ENCODE measurements around the gene MYRFL.

MYRFL gene

DNA sequence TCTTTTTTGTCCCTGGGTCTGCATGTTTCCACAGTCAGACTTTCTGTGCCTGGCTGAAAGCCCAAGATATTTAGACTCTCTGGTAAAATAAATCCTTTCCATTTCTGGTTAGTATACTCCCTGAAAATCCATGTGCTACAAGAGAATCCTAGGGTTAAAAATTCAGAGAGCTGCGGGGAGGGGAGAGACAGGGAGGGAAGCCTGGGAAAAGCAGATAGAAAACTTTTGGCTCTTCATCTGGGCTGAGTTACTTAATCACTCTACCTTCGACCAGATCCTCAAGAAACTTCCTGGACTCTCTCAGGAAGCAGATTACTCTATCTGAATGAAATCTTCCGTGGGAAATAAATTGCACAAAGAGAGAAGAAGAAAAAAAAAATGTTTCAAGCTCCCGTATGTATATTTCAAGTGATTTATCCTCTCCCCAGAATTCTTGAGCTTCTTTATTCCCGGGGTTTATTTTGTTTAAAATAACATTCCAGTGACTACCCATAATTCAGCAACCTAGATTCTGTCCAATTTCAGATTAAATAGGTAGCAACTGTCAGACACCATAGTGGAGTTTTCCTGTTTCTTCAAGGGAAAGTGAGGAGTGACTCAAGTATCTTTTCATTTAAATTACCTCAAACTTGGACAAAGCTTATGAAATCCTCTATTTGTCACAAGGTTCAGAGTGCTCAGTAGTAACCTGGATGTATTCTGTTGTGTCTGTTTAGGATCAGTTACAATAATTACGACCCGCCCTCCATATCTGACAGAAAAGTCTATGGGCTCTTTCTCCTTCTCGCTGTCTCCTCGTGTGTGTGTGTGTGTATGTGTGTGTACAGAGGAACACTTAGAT is 163.7 kb downstream of the MYRFL start:
- TF ChIP-seq GATA2 (IDR thresholded peaks at IDR 0.05; ENCODE audit: low read depth, low read length) (no peak), GATA3 (IDR thresholded peaks at IDR 0.05; ENCODE audit: low read depth, low read length) (no peak)

DNA sequence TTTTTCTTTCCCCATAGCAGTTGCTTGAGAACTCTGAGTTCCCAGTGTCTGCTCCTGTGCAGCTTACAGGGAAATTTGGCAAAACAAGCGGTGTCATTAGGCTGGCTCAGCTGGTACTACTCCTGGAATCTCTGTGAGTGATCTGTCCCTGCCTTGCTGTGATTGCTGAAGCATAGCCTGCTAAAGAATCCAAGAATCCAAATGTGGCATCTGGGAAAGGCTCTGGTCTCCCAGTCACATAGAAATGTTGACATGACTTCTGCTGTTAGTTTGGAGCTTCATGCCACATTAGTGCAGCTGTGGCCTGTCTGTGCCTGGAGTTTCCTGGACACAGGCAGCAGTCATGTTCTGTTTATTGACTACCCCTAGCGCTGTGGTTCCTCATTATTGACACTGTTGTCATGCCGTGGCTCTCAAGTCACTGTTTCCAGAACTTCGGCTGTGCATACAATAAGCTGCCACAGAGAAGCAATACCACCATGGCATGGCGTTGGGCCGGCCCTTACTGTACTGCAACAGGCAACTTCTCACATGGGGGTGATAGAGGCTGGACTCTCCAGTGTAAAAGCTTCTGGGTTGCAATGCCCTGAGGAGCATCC is 166.8 kb downstream of the MYRFL start:
- TF ChIP-seq GATA3 (IDR thresholded peaks at IDR 0.05; ENCODE audit: low read depth, low read length) (no peak), GATA2 (IDR thresholded peaks at IDR 0.05; ENCODE audit: low read depth, low read length) (peak; percentile 49; the same call in 1 of the 2 replicates)

DNA sequence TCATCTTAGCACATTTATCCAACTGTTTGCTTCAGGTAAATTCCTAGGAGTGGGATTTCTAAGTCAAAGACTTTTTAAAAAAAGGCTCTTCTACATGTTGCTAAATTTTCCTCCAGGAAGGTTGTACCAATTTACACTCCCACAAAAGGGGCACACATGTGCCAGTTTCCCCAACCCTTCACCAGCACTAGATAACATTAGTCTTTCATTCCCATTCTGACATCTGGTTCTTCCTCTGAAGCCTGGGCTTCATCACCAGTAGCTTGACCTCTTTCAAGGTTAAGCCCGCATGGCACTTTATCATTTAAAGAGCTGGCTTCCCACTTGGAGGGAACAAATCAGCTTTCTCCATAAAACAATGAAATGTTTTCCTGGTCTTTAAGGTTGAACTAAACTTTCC is 168.4 kb downstream of the MYRFL start:
- no peak for TF ChIP-seq GATA2 (IDR thresholded peaks at IDR 0.05; ENCODE audit: low read depth, low read length)
- TF ChIP-seq GATA3 (IDR thresholded peaks at IDR 0.05; ENCODE audit: low read depth, low read length), result no peak

DNA sequence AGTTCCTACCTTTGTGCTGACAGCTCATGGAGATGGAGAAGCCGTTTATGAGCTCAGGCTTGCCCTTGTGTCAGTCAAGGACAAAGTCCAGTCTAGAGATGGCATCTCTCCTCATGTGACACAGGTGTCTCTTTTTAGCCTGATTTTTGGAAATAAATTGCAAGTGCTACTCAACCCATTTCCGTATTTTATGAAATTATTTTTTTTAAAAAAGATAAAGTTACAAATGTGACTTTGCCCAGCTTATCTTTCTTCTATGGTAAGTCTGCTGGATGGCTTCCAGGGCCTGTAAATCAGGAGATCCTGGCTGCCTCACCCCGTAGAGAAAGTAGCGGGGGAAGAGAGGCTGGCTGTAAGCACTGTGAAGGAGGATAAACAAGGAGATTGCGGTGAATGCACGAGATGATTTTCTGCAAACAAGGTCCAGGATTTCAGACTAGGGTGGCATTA is 169.7 kb downstream of the MYRFL start:
- TF ChIP-seq GATA2 (IDR thresholded peaks at IDR 0.05; ENCODE audit: low read depth, low read length), result no peak; the same call in 1 of the 2 replicates
- no peak for TF ChIP-seq GATA3 (IDR thresholded peaks at IDR 0.05; ENCODE audit: low read depth, low read length)

DNA sequence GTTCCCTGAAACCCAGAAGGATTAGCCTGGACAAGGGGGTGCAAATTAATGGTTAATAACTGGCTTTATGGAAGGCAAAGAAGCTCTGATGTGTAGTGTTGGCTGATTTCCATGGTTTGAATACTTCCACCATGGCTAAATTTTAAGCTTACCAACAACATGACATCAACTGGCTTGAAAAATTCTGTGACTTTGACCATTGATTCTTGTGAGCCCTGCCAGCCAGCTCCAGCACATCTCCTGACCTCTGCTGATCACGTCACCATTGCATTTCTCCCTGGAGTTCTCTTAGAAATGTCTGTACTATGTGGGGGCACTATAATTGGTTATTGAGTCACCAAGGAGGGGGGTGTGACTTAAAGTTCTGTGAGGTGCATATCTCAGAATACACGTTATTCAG is 171.2 kb downstream of the MYRFL start:
- TF ChIP-seq GATA2 (IDR thresholded peaks at IDR 0.05; ENCODE audit: low read depth, low read length), result no peak

DNA sequence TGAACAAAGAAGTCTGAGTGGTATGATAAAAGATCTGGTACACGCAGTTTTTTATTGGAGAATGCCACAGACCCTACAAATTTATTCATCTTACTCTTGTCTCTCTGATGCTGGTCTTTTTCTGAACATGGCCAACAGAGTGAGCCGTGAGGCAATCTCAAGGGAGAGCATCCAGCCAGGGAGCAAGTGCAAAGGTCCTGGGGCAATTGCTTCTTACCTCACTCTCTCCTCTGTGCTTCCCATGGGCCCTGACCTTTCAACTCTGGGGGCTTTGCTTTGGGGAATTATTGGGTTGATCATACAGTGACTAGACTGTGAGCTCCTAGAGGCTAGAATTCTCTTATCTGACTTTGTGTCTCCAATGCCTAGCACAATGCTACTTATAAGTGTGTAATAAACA is 171.7 kb downstream of the MYRFL start:
- TF ChIP-seq GATA3 (IDR thresholded peaks at IDR 0.05; ENCODE audit: low read depth, low read length) (no peak), GATA2 (IDR thresholded peaks at IDR 0.05; ENCODE audit: low read depth, low read length) (no peak)

DNA sequence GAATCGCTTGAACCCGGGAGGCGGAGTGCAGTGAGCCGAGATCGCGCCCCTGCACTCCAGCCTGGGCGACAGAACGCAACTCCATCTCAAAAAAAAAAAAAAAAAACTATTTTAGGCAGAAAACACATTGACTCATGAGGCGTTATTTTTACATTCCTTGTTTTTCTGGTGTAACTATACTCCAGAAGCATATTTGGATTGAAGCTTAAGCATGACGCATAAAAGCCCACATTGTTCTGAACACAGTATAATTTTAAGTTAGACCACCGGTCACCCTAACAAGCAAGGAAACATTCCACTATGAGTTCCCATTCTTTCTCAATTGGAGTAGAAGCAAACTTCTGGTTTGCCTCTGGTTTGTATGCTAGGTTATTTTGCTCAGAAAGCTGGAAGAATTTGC is 173.0 kb downstream of the MYRFL start:
- no peak for TF ChIP-seq GATA2 (IDR thresholded peaks at IDR 0.05; ENCODE audit: low read depth, low read length)
- no peak for TF ChIP-seq GATA3 (IDR thresholded peaks at IDR 0.05; ENCODE audit: low read depth, low read length)

DNA sequence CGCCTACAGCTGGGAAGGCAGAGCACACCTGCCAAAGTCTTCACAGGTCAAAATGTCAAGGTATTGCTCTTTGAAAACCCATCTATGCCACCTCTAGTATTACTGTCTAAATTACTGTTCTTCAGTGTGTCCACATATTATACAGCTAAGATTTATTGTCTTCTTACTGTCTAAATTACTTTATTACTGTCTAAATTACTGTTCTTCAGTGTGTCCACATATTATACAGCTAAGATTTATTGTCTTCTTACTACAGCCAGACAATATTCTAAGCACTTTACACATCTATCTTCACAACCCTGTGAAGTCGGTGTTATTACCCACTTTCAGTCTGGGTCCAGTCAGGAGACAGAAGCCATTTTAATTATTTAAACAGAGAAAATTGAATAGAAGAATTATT is 173.9 kb downstream of the MYRFL start:
- TF ChIP-seq GATA3 (IDR thresholded peaks at IDR 0.05; ENCODE audit: low read depth, low read length) (no peak), GATA2 (IDR thresholded peaks at IDR 0.05; ENCODE audit: low read depth, low read length) (no peak)

DNA sequence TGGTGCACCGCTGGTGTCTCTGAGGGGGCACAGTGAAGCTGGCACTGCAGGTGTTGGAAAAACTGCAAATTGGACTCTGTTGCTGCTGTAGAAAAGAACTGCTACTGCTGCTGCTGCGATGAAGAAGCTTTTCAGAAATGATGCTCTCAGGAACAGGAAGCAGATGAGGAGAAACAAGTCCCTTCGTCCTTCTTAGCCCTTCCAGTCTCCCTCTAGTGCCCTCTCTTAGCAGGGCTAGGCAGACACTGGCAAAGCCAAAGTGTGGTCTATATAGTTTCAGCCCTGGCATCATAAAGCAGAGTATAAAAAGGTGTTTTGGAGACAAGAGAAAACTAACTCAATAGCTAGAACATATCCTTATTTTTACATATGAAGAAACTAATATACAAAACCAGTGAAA is 174.5 kb downstream of the MYRFL start:
- no peak for TF ChIP-seq GATA3 (IDR thresholded peaks at IDR 0.05; ENCODE audit: low read depth, low read length)
- TF ChIP-seq GATA2 (IDR thresholded peaks at IDR 0.05; ENCODE audit: low read depth, low read length), result no peak

DNA sequence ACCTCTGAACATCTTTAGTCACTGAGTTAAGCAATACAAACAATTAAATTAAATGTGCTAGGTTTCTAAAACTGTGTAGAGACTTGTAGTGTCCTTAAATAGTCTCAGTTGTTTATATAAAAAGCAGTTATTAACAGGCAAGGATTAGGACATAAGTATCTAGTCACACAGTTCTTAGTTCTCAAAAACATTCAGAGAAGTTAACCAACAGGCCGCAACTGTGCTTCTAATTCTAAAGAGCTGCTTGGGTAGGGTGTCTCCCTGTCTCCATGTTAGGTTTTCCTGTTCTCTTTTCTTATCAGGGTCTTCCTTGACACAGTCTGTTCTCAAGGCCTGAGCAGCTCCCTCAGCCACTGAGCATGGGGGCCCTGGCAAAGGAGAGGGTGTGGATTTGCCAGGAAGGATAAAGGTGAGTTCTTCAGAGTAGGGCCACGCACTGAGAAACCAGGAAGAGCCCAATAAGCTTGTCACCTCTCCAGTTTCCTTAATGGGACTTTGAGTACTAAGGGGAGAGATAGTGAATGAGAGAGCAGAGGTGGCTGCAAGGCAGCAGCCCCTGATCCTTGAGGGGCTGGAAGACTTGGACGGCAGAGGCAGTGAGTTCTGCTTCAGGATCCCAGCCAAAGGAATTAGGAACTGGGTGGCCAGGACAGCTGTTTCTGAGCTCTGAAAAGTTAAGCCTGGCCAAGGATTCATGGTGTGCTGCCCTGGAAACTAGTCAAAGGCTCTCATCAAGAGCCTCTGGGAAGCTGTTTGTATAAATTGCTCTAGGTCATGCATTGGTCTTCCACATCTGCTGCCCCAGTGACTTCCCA is 177.3 kb downstream of the MYRFL start:
- no peak for TF ChIP-seq GATA2 (IDR thresholded peaks at IDR 0.05; ENCODE audit: low read depth, low read length)
- TF ChIP-seq GATA3 (IDR thresholded peaks at IDR 0.05; ENCODE audit: low read depth, low read length), result no peak

DNA sequence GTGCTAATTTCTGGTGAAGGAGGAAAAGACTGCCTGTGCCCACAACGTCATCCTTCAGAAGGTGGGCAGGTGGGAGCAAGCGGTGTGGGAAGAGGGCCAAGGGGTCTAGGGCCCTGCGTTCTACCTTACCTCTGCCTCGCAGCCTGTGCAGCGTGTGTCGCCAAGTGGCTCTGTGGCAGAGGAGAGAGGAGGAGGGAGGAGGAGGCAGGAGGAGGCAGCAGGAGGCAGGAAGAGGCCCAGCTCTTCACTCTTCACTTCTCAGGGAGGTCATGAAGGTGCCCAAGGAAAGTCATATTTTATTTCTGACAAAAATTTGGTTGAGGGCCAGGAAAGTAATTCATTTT is 177.9 kb downstream of the MYRFL start:
- TF ChIP-seq GATA3 (IDR thresholded peaks at IDR 0.05; ENCODE audit: low read depth, low read length), result no peak
- TF ChIP-seq GATA2 (IDR thresholded peaks at IDR 0.05; ENCODE audit: low read depth, low read length), result no peak

DNA sequence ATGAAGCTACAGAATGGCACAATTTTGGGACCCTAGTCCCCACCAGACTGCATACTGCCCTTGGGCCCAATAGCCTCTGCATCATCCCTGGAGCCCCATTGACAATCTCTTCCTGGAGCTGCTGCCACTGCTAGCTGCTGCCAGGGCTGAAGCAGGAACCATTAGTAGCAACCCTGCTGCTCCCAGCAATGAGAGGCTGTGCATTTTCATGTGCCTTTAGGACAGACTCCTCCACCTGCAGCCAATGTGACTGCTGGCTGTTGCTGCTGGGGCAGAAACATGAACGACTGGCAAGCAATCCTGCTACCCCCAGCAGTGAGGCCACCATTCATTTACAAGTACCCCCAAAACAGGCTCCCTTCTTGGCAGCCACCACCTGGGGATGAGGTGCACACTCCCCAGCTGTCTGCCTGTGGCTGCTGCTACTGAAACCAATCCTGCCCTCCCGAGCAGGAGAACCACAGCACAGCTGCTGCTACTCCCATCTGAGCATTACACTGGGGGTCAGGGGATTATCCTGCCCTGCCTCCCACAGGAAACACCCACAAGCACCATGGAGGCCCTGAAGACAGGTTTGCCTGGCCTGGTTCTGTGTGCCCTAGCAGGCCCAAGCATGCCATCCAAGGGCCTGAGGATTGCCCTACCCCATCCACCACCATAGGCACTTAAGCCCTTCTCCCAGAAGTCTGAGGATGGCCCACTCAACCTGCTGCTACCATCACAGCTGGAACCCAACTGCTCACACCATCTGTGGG is 181.0 kb downstream of the MYRFL start:
- TF ChIP-seq GATA3 (IDR thresholded peaks at IDR 0.05; ENCODE audit: low read depth, low read length), result no peak
- TF ChIP-seq GATA2 (IDR thresholded peaks at IDR 0.05; ENCODE audit: low read depth, low read length), result no peak

DNA sequence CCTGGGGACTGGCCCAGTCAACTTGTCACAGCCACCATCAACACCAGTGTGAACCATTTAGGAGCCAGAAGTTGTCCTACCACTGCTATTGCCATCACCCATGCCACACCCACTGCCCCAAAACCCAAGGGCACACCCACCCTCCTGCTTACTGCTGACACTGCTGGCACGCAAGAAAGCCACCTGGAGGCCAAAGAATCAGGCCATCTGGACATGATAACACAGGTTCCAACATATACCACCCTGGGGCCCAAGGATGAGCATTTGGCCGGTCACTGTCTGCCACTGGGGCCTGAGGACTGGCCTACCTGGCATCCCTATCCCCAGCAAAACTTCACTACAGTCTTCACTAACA is 181.6 kb downstream of the MYRFL start:
- TF ChIP-seq GATA3 (IDR thresholded peaks at IDR 0.05; ENCODE audit: low read depth, low read length), result no peak

DNA sequence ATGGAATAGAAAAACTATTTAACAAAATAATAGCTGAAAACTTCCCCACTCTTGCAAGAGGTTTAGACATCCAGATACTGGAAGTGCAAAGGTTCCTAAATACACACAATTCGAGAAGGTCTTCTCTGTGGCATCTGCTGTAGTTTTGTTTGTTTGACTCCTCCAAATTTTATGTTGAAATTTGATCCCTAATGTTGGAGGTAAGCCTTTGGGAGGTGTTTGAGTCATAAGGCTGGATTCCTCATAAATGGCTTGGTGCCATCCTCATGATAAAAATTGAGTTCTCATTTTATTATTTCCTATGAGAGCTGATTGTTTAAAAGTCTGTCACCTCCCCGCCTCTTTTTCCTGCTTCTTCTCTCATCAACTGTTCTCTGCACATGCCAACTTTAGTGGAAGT is 182.7 kb downstream of the MYRFL start:
- no peak for TF ChIP-seq GATA3 (IDR thresholded peaks at IDR 0.05; ENCODE audit: low read depth, low read length)
- TF ChIP-seq GATA2 (IDR thresholded peaks at IDR 0.05; ENCODE audit: low read depth, low read length), result no peak

Data from SH-SY5Y (cell line).